Activated CD4-positive, alpha-beta T cell treated with anti-CD3 and anti-CD28 coated beads, Interleukin-2, amount 10 ng/mL, durations not matched to agents 7 days and 5 days (primary cell): Measurements from ENCODE around the gene CAV2. TPM values are rescaled to one million over a fixed set of nuclear protein-coding genes. Genes with fewer than 3 reads are reported as not detected.

ENCODE experiments used
- CTCF ChIA-PET: fragments of 350-600 bp; sonication (Branson Sonifier 250); formaldehyde crosslinking; loops from one replicate; lab custom pipeline; 2021; ENCODE audit warnings: antibody characterized with exemption; lab: Charles Lee
- POLR2A ChIA-PET: fragments of 350-600 bp; sonication (Branson Sonifier 250); formaldehyde crosslinking; loops from one replicate; lab custom pipeline; 2021; ENCODE audit warnings: antibody characterized with exemption; lab: Charles Lee
- DNase-seq: peaks from one replicate; pipeline ENCODE4 v3.0.0-alpha.2; 2020
- H3K27ac Mint-ChIP-seq: one replicate; pipeline ENCODE4 v1.8.0; 2021; ENCODE audit warnings: mild to moderate bottlenecking, moderate library complexity, mixed read lengths
- H3K27me3 Mint-ChIP-seq: one replicate; pipeline ENCODE4 v1.8.0; 2021; ENCODE audit warnings: mixed read lengths
- H3K36me3 Mint-ChIP-seq: one replicate; pipeline ENCODE4 v1.8.0; 2021; ENCODE audit warnings: low read depth, mixed read lengths
- H3K4me1 Mint-ChIP-seq: one replicate; pipeline ENCODE4 v1.8.0; 2021; ENCODE audit warnings: mixed read lengths
- H3K4me3 Mint-ChIP-seq: one replicate; pipeline ENCODE4 v1.8.0; 2021; ENCODE audit warnings: mild to moderate bottlenecking, moderate library complexity, mixed read lengths
- H3K9me3 Mint-ChIP-seq: one replicate; pipeline ENCODE4 v1.8.0; 2021; ENCODE audit warnings: mixed read lengths
- total RNA-seq, 2 experiments: library from RNA; stranded (reverse); gene quantifications; one replicate each; pipeline ENCODE4 v1.2.3, GENCODE V29; 2021

CAV2 gene
- total RNA-seq, 2 experiments from 2014 or later = not detected

- Mint-ChIP-seq H3K36me3 (no peaks in the 10 kb centered on the region), H3K4me1 (peaks cover 12% of the 10 kb centered on the region), H3K27me3 (peaks cover 64% of the 10 kb centered on the region), H3K27ac (no peak overlapping the region), H3K9me3 (no peaks in the 10 kb centered on the region), H3K4me3 (no peak overlapping the region)
- CTCF ChIA-PET = interaction anchor here (1.0 kb wide), 1 partner anchor 25 kb away, joined by 3 read pairs; no protein-coding TSS in a partner anchor
- POLR2A ChIA-PET = no interaction called here
- DNase-seq = no peak
Measured at GRCh38 chr7:116501425-116502167, 2.1 kb downstream of the CAV2 start.

GRCh38 chr7:116502201-116503096 is 2.9 kb downstream of the CAV2 start:
- Mint-ChIP-seq H3K9me3 (no peaks in the 10 kb centered on the region), H3K27me3 (peaks cover 59% of the 10 kb centered on the region), H3K4me1 (peaks cover 12% of the 10 kb centered on the region), H3K27ac (no peak overlapping the region), H3K4me3 (no peak overlapping the region), H3K36me3 (no peaks in the 10 kb centered on the region)
- CTCF ChIA-PET = interaction anchor here (0.6 to 1.0 kb wide), 2 partner anchors 17 to 24 kb away, joined by 3 read pairs; no protein-coding TSS in a partner anchor
- POLR2A ChIA-PET = no interaction called here
- DNase-seq = no peak

GRCh38 chr7:116503835-116504234 is 4.3 kb downstream of the CAV2 start:
- CTCF ChIA-PET = no interaction called here
- POLR2A ChIA-PET = no interaction called here
- peaks cover 50% of the 10 kb centered on the region for H3K27me3 Mint-ChIP-seq
- no peaks in the 10 kb centered on the region for H3K9me3 Mint-ChIP-seq
- no peak overlapping the region for H3K27ac Mint-ChIP-seq
- H3K4me1 Mint-ChIP-seq = peaks cover 12% of the 10 kb centered on the region
- H3K4me3 Mint-ChIP-seq = no peak overlapping the region
- DNase-seq = no peak
- no peaks in the 10 kb centered on the region for H3K36me3 Mint-ChIP-seq

- H3K4me3 Mint-ChIP-seq = no peak overlapping the region
- no peak overlapping the region for H3K27ac Mint-ChIP-seq
- ChIA-PET POLR2A (no interaction called here), CTCF (no interaction called here)
- peaks cover 7% of the 10 kb centered on the region for H3K4me1 Mint-ChIP-seq
- no peaks in the 10 kb centered on the region for H3K9me3 Mint-ChIP-seq
- DNase-seq = no peak
- H3K27me3 Mint-ChIP-seq = peaks cover 51% of the 10 kb centered on the region
- no peaks in the 10 kb centered on the region for H3K36me3 Mint-ChIP-seq
Measured at GRCh38 chr7:116505278-116505677, 5.7 kb downstream of the CAV2 start.

GRCh38 chr7:116505823-116506222 is 6.3 kb downstream of the CAV2 start:
- Mint-ChIP-seq H3K27ac (no peak overlapping the region), H3K4me1 (peaks cover 1% of the 10 kb centered on the region), H3K36me3 (no peaks in the 10 kb centered on the region), H3K27me3 (peaks cover 45% of the 10 kb centered on the region), H3K9me3 (no peaks in the 10 kb centered on the region), H3K4me3 (no peak overlapping the region)
- DNase-seq = no peak
- CTCF ChIA-PET = no interaction called here
- POLR2A ChIA-PET = no interaction called here

- ChIA-PET CTCF (no interaction called here), POLR2A (no interaction called here)
- Mint-ChIP-seq H3K4me3 (no peak overlapping the region), H3K36me3 (no peaks in the 10 kb centered on the region), H3K27ac (no peak overlapping the region), H3K27me3 (peaks cover 36% of the 10 kb centered on the region), H3K9me3 (no peaks in the 10 kb centered on the region), H3K4me1 (peaks cover 14% of the 10 kb centered on the region)
- no peak for DNase-seq
Measured at GRCh38 chr7:116509982-116510579, 10.5 kb downstream of the CAV2 start.

GRCh38 chr7:116510795-116511194 is 11.3 kb downstream of the CAV2 start:
- ChIA-PET CTCF (interaction anchor here (1.9 kb wide), 1 partner anchor 15 kb away, joined by 6 read pairs; the partner anchor contains the start of gene CAV1), POLR2A (no interaction called here)
- DNase-seq = no peak
- Mint-ChIP-seq H3K36me3 (no peaks in the 10 kb centered on the region), H3K27me3 (peaks cover 36% of the 10 kb centered on the region), H3K4me1 (peaks cover 14% of the 10 kb centered on the region), H3K27ac (no peak overlapping the region), H3K4me3 (no peak overlapping the region), H3K9me3 (no peaks in the 10 kb centered on the region)

- DNase-seq = no peak
- ChIA-PET POLR2A (no interaction called here), CTCF (interaction anchor here (1.9 kb wide), 1 partner anchor 14 kb away, joined by 6 read pairs; the partner anchor contains the start of gene CAV1)
- Mint-ChIP-seq H3K9me3 (no peaks in the 10 kb centered on the region), H3K4me1 (peaks cover 14% of the 10 kb centered on the region), H3K4me3 (peak overlapping the region; percentile 51), H3K36me3 (no peaks in the 10 kb centered on the region), H3K27me3 (peaks cover 36% of the 10 kb centered on the region), H3K27ac (peak overlapping the region; percentile 54)
Measured at GRCh38 chr7:116511552-116512519, 12.3 kb downstream of the CAV2 start.

GRCh38 chr7:116512520-116513188 is 13.1 kb downstream of the CAV2 start:
- H3K4me1 Mint-ChIP-seq = peaks cover 14% of the 10 kb centered on the region
- ChIA-PET CTCF (interaction anchor here (1.9 kb wide), 1 partner anchor 13 kb away, joined by 6 read pairs; the partner anchor contains the start of gene CAV1), POLR2A (no interaction called here)
- peaks cover 36% of the 10 kb centered on the region for H3K27me3 Mint-ChIP-seq
- DNase-seq = no peak
- no peaks in the 10 kb centered on the region for H3K9me3 Mint-ChIP-seq
- H3K27ac Mint-ChIP-seq = no peak overlapping the region
- no peaks in the 10 kb centered on the region for H3K36me3 Mint-ChIP-seq
- no peak overlapping the region for H3K4me3 Mint-ChIP-seq

GRCh38 chr7:116515584-116515983 is 16.0 kb downstream of the CAV2 start:
- peaks cover 14% of the 10 kb centered on the region for H3K4me1 Mint-ChIP-seq
- no peaks in the 10 kb centered on the region for H3K9me3 Mint-ChIP-seq
- H3K4me3 Mint-ChIP-seq = no peak overlapping the region
- ChIA-PET CTCF (interaction anchor here (0.6 kb wide), 1 partner anchor 955 kb away, joined by 3 read pairs; no protein-coding TSS in a partner anchor), POLR2A (no interaction called here)
- no peaks in the 10 kb centered on the region for H3K36me3 Mint-ChIP-seq
- H3K27me3 Mint-ChIP-seq = peaks cover 39% of the 10 kb centered on the region
- H3K27ac Mint-ChIP-seq = no peak overlapping the region
- no peak for DNase-seq

GRCh38 chr7:116516324-116516723 is 16.8 kb downstream of the CAV2 start:
- Mint-ChIP-seq H3K9me3 (no peaks in the 10 kb centered on the region), H3K36me3 (no peaks in the 10 kb centered on the region), H3K4me1 (peaks cover 13% of the 10 kb centered on the region), H3K4me3 (no peak overlapping the region), H3K27ac (no peak overlapping the region), H3K27me3 (peaks cover 41% of the 10 kb centered on the region)
- no peak for DNase-seq
- ChIA-PET CTCF (interaction anchor here (0.6 kb wide), 1 partner anchor 956 kb away, joined by 3 read pairs; no protein-coding TSS in a partner anchor), POLR2A (no interaction called here)
